ENCODE measurements around the gene ARHGAP31.

- no peak for TF ChIP-seq EZH2phosphoT487 (IDR thresholded peaks at IDR 0.05; ENCODE audit: insufficient read depth, low read depth)
- no peak for TF ChIP-seq EZH2 (IDR thresholded peaks at IDR 0.05; ENCODE audit: insufficient read depth, poor library complexity, severe bottlenecking)
Measured at GRCh38 chr3:119258915-119259314, 35.3 kb upstream of the ARHGAP31 start.

Measured in GM23248 (cell line).